ENCODE measurements around the gene CNBD2.
"Not testable (repeated sequence)": the region's sequence is repeated elsewhere in the genome, so short reads cannot be mapped to it uniquely, and the experiment has no call there.

CNBD2 gene

GRCh38 chr20:36065427-36065998 lies 97.1 kb downstream of the CNBD2 start:
- in situ Hi-C loops (cut with MboI; ENCODE audit: low sequenced_read_pairs) = no loop called here
- Histone ChIP-seq H3K4me3 (no peak overlapping the region), H3K4me1 (peaks cover 4% of the 10 kb centered on the region; the same call in 1 of the 2 replicates), H3K36me3 (replicated peaks) (no peaks in the 10 kb centered on the region), H3K9me3 (no peaks in the 10 kb centered on the region), H3K27me3 (ENCODE audit: low read depth) (no peaks in the 10 kb centered on the region)
- DNase-seq (ENCODE audit: low spot score in 2 of 2) = no peak

DNA sequence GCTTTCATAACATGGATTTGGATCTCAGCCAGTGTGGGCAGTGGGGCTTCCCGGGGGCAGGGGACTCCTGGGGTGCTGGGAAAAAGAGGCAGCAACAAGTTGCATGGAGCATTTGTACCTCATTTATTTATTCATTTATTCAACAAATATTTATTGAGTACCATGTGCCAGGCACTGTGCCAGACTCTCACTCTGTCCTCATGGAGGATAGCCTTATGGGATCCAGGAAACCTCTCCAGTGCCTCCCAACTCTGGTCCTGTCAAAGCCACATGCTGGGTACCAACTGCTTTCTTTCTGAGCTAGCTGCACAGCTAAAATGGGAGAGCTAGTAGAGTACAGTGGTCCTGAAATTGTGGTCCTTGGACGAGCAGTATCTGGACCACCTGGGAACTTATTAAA lies 98.4 kb downstream of the CNBD2 start:
- DNase-seq (ENCODE audit: low spot score in 2 of 2) = no peak

DNA sequence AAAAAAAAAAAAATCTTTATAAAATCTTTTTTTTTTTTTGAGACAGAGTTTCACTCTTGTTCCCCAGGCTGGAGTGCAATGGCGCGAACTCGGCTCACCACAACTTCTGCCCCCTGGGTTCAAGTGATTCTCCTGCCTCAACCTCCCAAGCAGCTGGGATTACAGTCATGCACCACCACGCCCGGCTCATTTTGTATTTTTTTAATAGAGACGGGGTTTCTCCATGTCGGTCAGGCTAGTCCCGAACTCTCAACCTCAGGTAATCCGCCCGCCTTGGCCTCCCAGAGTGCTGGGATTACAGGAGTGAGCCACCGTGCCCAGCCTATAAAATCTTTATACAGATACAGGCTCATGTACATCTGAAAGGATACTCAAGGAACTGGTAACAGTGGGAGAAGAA lies 100.1 kb downstream of the CNBD2 start:
- in situ Hi-C loops (cut with MboI; ENCODE audit: low sequenced_read_pairs) = not testable (repeated sequence)

More for the DNA sequence above, 98.4 kb downstream of the CNBD2 start:
- H3K27me3 ChIP-seq (ENCODE audit: low read depth) = no peaks in the 10 kb centered on the region
- no peaks in the 10 kb centered on the region for H3K36me3 ChIP-seq (replicated peaks)
- H3K9me3 ChIP-seq = no peaks in the 10 kb centered on the region
- H3K4me1 ChIP-seq = peaks cover 4% of the 10 kb centered on the region; the same call in 1 of the 2 replicates
- no peak overlapping the region for H3K4me3 ChIP-seq
- in situ Hi-C loops (cut with MboI; ENCODE audit: low sequenced_read_pairs) = no loop called here

GRCh38 chr20:36070451-36070850 lies 102.1 kb downstream of the CNBD2 start:
- Histone ChIP-seq H3K4me1 (no peaks in the 10 kb centered on the region), H3K4me3 (no peak overlapping the region), H3K9me3 (no peaks in the 10 kb centered on the region), H3K27me3 (ENCODE audit: low read depth) (no peaks in the 10 kb centered on the region), H3K36me3 (replicated peaks) (no peaks in the 10 kb centered on the region)
- in situ Hi-C loops (cut with MboI; ENCODE audit: low sequenced_read_pairs) = no loop called here
- no peak for DNase-seq (ENCODE audit: low spot score in 2 of 2)

More for the DNA sequence above, 100.1 kb downstream of the CNBD2 start:
- H3K36me3 ChIP-seq (replicated peaks); DNase-seq (ENCODE audit: low spot score in 2 of 2); H3K9me3 ChIP-seq; H3K4me3 ChIP-seq; H3K27me3 ChIP-seq (ENCODE audit: low read depth); H3K4me1 ChIP-seq: not testable (repeated sequence)

GRCh38 chr20:36071848-36072247 lies 103.5 kb downstream of the CNBD2 start:
- Histone ChIP-seq H3K4me1 (no peaks in the 10 kb centered on the region), H3K36me3 (replicated peaks) (no peaks in the 10 kb centered on the region), H3K4me3 (no peak overlapping the region), H3K9me3 (no peaks in the 10 kb centered on the region), H3K27me3 (ENCODE audit: low read depth) (no peaks in the 10 kb centered on the region; the same call in 1 of the 2 replicates)
- in situ Hi-C loops (cut with MboI; ENCODE audit: low sequenced_read_pairs) = no loop called here
- no peak for DNase-seq (ENCODE audit: low spot score in 2 of 2)

- H3K4me3 ChIP-seq = no peak overlapping the region
- H3K9me3 ChIP-seq = no peaks in the 10 kb centered on the region
- in situ Hi-C loops (cut with MboI; ENCODE audit: low sequenced_read_pairs) = no loop called here
- H3K36me3 ChIP-seq (replicated peaks) = no peaks in the 10 kb centered on the region
- H3K4me1 ChIP-seq = no peaks in the 10 kb centered on the region
- no peaks in the 10 kb centered on the region; the same call in 1 of the 2 replicates for H3K27me3 ChIP-seq (ENCODE audit: low read depth)
- no peak for DNase-seq (ENCODE audit: low spot score in 2 of 2)
Measured at GRCh38 chr20:36074983-36075382, 106.6 kb downstream of the CNBD2 start.

GRCh38 chr20:36077762-36078161 lies 109.4 kb downstream of the CNBD2 start:
- H3K27me3 ChIP-seq (ENCODE audit: low read depth); H3K9me3 ChIP-seq; H3K4me3 ChIP-seq; in situ Hi-C loops (cut with MboI; ENCODE audit: low sequenced_read_pairs); H3K36me3 ChIP-seq (replicated peaks); DNase-seq (ENCODE audit: low spot score in 2 of 2); H3K4me1 ChIP-seq: not testable (repeated sequence)

- Histone ChIP-seq H3K4me3 (no peak overlapping the region), H3K4me1 (peaks cover 21% of the 10 kb centered on the region), H3K36me3 (replicated peaks) (no peaks in the 10 kb centered on the region), H3K9me3 (no peaks in the 10 kb centered on the region), H3K27me3 (ENCODE audit: low read depth) (no peaks in the 10 kb centered on the region; the same call in 1 of the 2 replicates)
- no peak for DNase-seq (ENCODE audit: low spot score in 2 of 2)
- in situ Hi-C loops (cut with MboI; ENCODE audit: low sequenced_read_pairs) = no loop called here
Measured at GRCh38 chr20:36079486-36079885, 111.1 kb downstream of the CNBD2 start.

- H3K9me3 ChIP-seq; H3K4me3 ChIP-seq; H3K36me3 ChIP-seq (replicated peaks); in situ Hi-C loops (cut with MboI; ENCODE audit: low sequenced_read_pairs); DNase-seq (ENCODE audit: low spot score in 2 of 2); H3K27me3 ChIP-seq (ENCODE audit: low read depth): not testable (repeated sequence)
- H3K4me1 ChIP-seq = peaks cover 21% of the 10 kb centered on the region
Measured at GRCh38 chr20:36079984-36080383, 111.6 kb downstream of the CNBD2 start.

All from HAP-1 (cell line).